Prostate gland (tissue), 2 donors: ENCODE measurements around the gene FAHD2B. TPM values are rescaled to one million over a fixed set of nuclear protein-coding genes. Genes with fewer than 3 reads are reported as not detected.
"Not testable (repeated sequence)": the region's sequence is repeated elsewhere in the genome, so short reads cannot be mapped to it uniquely, and the experiment has no call there.

Source experiments
- DNase-seq: peaks from one replicate; pipeline ENCODE4 v3.0.0-alpha.2; 2019; ENCODE audit warnings: low spot score
- H3K27ac ChIP-seq, 2 donors: fragments of 200-600 bp; sonication (generic); 2 replicates each; pipeline ENCODE4 v1.5.1; 2017 to 2019
- H3K27me3 ChIP-seq: fragments of 200-600 bp; sonication (generic); replicated peaks from 2 replicates; pipeline ENCODE4 v1.5.1; 2019; ENCODE audit not compliant: insufficient read depth
- H3K36me3 ChIP-seq, 2 donors: fragments of 200-600 bp; sonication (generic); 1 replicate in 1 of 2; 2 replicates in 1 of 2; pipeline versions ENCODE4 v1.5.1 to v1.8.1; 2017 to 2019
- H3K4me1 ChIP-seq: fragments of 200-600 bp; sonication (generic); replicated peaks from 2 replicates; pipeline ENCODE4 v1.5.1; 2019
- H3K4me3 ChIP-seq, 2 donors: fragments of 200-600 bp; sonication (generic); 2 replicates each; pipeline ENCODE4 v1.5.1; 2017 to 2019
- H3K9me3 ChIP-seq: fragments of 200-600 bp; sonication (generic); 2 replicates; pipeline ENCODE4 v1.5.1; 2017
- CTCF ChIP-seq, 4 experiments: fragments of 200-600 bp in 2 of 4; fragments of 450-650 bp in 2 of 4; sonication (generic) in 2 of 4; IDR thresholded peaks; 1 replicate in 3 of 4; 2 replicates in 1 of 4; pipeline ENCODE4 v1.5.1; 2016 to 2019; ENCODE audit warnings: antibody characterized with exemption in 4 of 4, mild to moderate bottlenecking in 2 of 4, moderate library complexity in 2 of 4
- POLR2A ChIP-seq: fragments of 450-650 bp; IDR thresholded peaks from one replicate; pipeline ENCODE4 v1.6.1; 2016; ENCODE audit warnings: antibody characterized with exemption, mild to moderate bottlenecking
- POLR2AphosphoS5 ChIP-seq: sonication (generic); formaldehyde crosslinking; IDR thresholded peaks from one replicate; pipeline ENCODE4 v1.6.1; 2017; ENCODE audit warnings: antibody characterized with exemption
- WGBS: methylation state at CpG from one replicate; pipeline ENCODE4 v1.1.5; 2018; 5-methylcytosine and 5-hydroxymethylcytosine counted together
- intact Hi-C: fragments of 100-400 bp; cut with DNase I; formaldehyde crosslinking; loops from one replicate; pipeline ENCODE4 v1.14.2; 2022
- total RNA-seq, 2 donors: library from RNA; depleted of rRNA; stranded (reverse); fragments of >200 nt; gene quantifications; one replicate each; pipeline ENCODE4 v1.1.0, GENCODE V29; 2016

The FAHD2B gene
- total RNA-seq, 2 donors from 2014 or later = 10.9 to 13.9 TPM

GRCh38 chr2:97068074-97068473 is 26.6 kb downstream of the FAHD2B start:
- H3K4me1 ChIP-seq = no peaks in the 10 kb centered on the region
- no peak overlapping the region for H3K27ac ChIP-seq
- H3K27me3 ChIP-seq = no peaks in the 10 kb centered on the region
- no peak overlapping the region for H3K4me3 ChIP-seq
- H3K36me3 ChIP-seq = no peaks in the 10 kb centered on the region
- no peak for DNase-seq
- TF ChIP-seq CTCF (IDR thresholded peaks at IDR 0.05) (no peak), POLR2A (no peak), POLR2AphosphoS5 (no peak)
- WGBS = 97% methylated on average over 1 of the region's 1 CpG
- intact Hi-C loops = no loop called here
- H3K9me3 ChIP-seq = no peaks in the 10 kb centered on the region

GRCh38 chr2:97067279-97068004 is 27.2 kb downstream of the FAHD2B start:
- Histone ChIP-seq H3K36me3 (no peaks in the 10 kb centered on the region), H3K27ac (no peak overlapping the region), H3K4me1 (no peaks in the 10 kb centered on the region), H3K9me3 (no peaks in the 10 kb centered on the region), H3K4me3 (no peak overlapping the region), H3K27me3 (no peaks in the 10 kb centered on the region)
- DNase-seq = no peak
- TF ChIP-seq POLR2A = no peak
- intact Hi-C loops = no loop called here
- WGBS = 86% methylated on average over 5 of the region's 5 CpGs

GRCh38 chr2:97066030-97066429 is 28.7 kb downstream of the FAHD2B start:
- DNase-seq, H3K4me1 ChIP-seq, H3K4me3 ChIP-seq, H3K36me3 ChIP-seq, H3K27me3 ChIP-seq, H3K27ac ChIP-seq, H3K9me3 ChIP-seq, intact Hi-C loops: not testable (repeated sequence)
- 74% methylated on average over 5 of the region's 5 CpGs for WGBS

GRCh38 chr2:97062020-97062419 is 32.7 kb downstream of the FAHD2B start:
- H3K4me3 ChIP-seq, H3K27me3 ChIP-seq, intact Hi-C loops, H3K9me3 ChIP-seq, H3K27ac ChIP-seq, DNase-seq, H3K36me3 ChIP-seq, H3K4me1 ChIP-seq: not testable (repeated sequence)
- WGBS = 83% methylated on average over 1 of the region's 1 CpG

- intact Hi-C loops, H3K36me3 ChIP-seq: not testable (repeated sequence)
- 60% methylated on average over 1 of the region's 7 CpGs for WGBS
Observed at GRCh38 chr2:97059782-97060181, 34.9 kb downstream of the FAHD2B start.

GRCh38 chr2:97056150-97056549 is 38.5 kb downstream of the FAHD2B start:
- H3K9me3 ChIP-seq, DNase-seq, H3K27ac ChIP-seq, intact Hi-C loops, H3K4me1 ChIP-seq, H3K36me3 ChIP-seq, H3K4me3 ChIP-seq, H3K27me3 ChIP-seq: not testable (repeated sequence)
- 84% methylated on average over 3 of the region's 3 CpGs for WGBS

More at GRCh38 chr2:97059782-97060181, 34.9 kb downstream of the FAHD2B start:
- H3K27me3 ChIP-seq, H3K9me3 ChIP-seq, H3K4me3 ChIP-seq, H3K4me1 ChIP-seq, H3K27ac ChIP-seq, DNase-seq: not testable (repeated sequence)

GRCh38 chr2:97050032-97050431 is 44.6 kb downstream of the FAHD2B start:
- H3K27ac ChIP-seq, intact Hi-C loops, H3K36me3 ChIP-seq, H3K4me3 ChIP-seq, H3K27me3 ChIP-seq, H3K9me3 ChIP-seq, DNase-seq, H3K4me1 ChIP-seq: not testable (repeated sequence)
- 57% methylated on average over 2 of the region's 2 CpGs for WGBS

- H3K36me3 ChIP-seq, H3K9me3 ChIP-seq: not testable (repeated sequence)
- WGBS = 74% methylated on average over 7 of the region's 7 CpGs
Observed at GRCh38 chr2:97048448-97048847, 46.2 kb downstream of the FAHD2B start.

GRCh38 chr2:97046676-97047075 is 48.0 kb downstream of the FAHD2B start:
- H3K36me3 ChIP-seq, H3K27me3 ChIP-seq, H3K9me3 ChIP-seq, intact Hi-C loops, H3K4me1 ChIP-seq, H3K27ac ChIP-seq, DNase-seq, H3K4me3 ChIP-seq: not testable (repeated sequence)
- 80% methylated on average over 3 of the region's 3 CpGs for WGBS

More at GRCh38 chr2:97048448-97048847, 46.2 kb downstream of the FAHD2B start:
- H3K4me3 ChIP-seq, intact Hi-C loops, DNase-seq, H3K27me3 ChIP-seq, H3K27ac ChIP-seq, H3K4me1 ChIP-seq: not testable (repeated sequence)

GRCh38 chr2:97045895-97046499 is 48.7 kb downstream of the FAHD2B start:
- H3K27me3 ChIP-seq, intact Hi-C loops, H3K27ac ChIP-seq, H3K4me3 ChIP-seq, H3K36me3 ChIP-seq, H3K4me1 ChIP-seq, DNase-seq, H3K9me3 ChIP-seq: not testable (repeated sequence)
- 58% methylated on average over 3 of the region's 3 CpGs for WGBS
